SU-DHL-6 (cell line): ENCODE data around the gene ZNF786.

Experiments
- H2AFZ ChIP-seq: fragments of 200-600 bp; sonication (generic); 2 replicates; pipeline ENCODE4 v1.6.1; 2014; ENCODE audit warnings: low read depth, mild to moderate bottlenecking, moderate library complexity, mixed read lengths, antibody characterized with exemption, low read length; ENCODE audit not compliant: severe bottlenecking
- H3F3A ChIP-seq: fragments of 200-600 bp; shearing (Covaris generic); 2 replicates; pipeline ENCODE4 v1.6.0; 2016; ENCODE audit warnings: antibody characterized with exemption, mild to moderate bottlenecking; ENCODE audit not compliant: insufficient read depth
- H3K27ac ChIP-seq: fragments of 200-600 bp; sonication (generic); 2 replicates; pipeline ENCODE4 v1.5.1; 2016; ENCODE audit warnings: low read depth, mild to moderate bottlenecking, low read length, moderate library complexity, mixed read lengths
- H3K27me3 ChIP-seq: fragments of 200-600 bp; sonication (generic), shearing (Covaris generic); 2 replicates; pipeline ENCODE4 v1.6.0; 2014; ENCODE audit warnings: mild to moderate bottlenecking, low read length
- H3K36me3 ChIP-seq: fragments of 200-600 bp; sonication (generic); 2 replicates; pipeline ENCODE4 v1.6.1; 2014; ENCODE audit warnings: mild to moderate bottlenecking, low read length, mixed read lengths
- H3K4me2 ChIP-seq: fragments of 300-600, 200-600 bp; shearing (Covaris generic), sonication (generic); 2 replicates; pipeline ENCODE4 v1.6.0; 2014; ENCODE audit warnings: low read length, low read depth, mild to moderate bottlenecking; ENCODE audit not compliant: poor library complexity, severe bottlenecking
- H3K4me3 ChIP-seq: fragments of 200-600 bp; sonication (generic); 2 replicates; pipeline ENCODE4 v1.5.1; 2014; ENCODE audit warnings: antibody characterized with exemption, low read length, mild to moderate bottlenecking, mixed read lengths; ENCODE audit not compliant: insufficient read depth, poor library complexity, severe bottlenecking
- H3K79me2 ChIP-seq: fragments of 200-600 bp; sonication (generic); 2 replicates; pipeline ENCODE4 v1.6.1; 2014; ENCODE audit warnings: mild to moderate bottlenecking, low read length, moderate library complexity; ENCODE audit not compliant: insufficient read depth
- H3K9ac ChIP-seq: fragments of 200-600 bp; sonication (generic); 2 replicates; pipeline ENCODE4 v1.7.0; 2014; ENCODE audit warnings: mild to moderate bottlenecking, low read length
- H3K9me2 ChIP-seq: fragments of 200-600 bp; sonication (generic); replicated peaks from 2 replicates; pipeline ENCODE4 v1.6.1; 2014; ENCODE audit warnings: low read length; ENCODE audit not compliant: insufficient read depth
- H3K9me3 ChIP-seq: fragments of 200-600 bp; sonication (generic); 2 replicates; pipeline ENCODE4 v1.6.1; 2014; ENCODE audit warnings: low read length, mixed read lengths; ENCODE audit not compliant: insufficient read depth
- H4K20me1 ChIP-seq: fragments of 200-600 bp; sonication (generic); 2 replicates; pipeline ENCODE4 v1.6.1; 2014; ENCODE audit warnings: low read depth, mild to moderate bottlenecking, antibody characterized with exemption, low read length, moderate library complexity, mixed read lengths
- EZH2phosphoT487 ChIP-seq: fragments of 200-600 bp; sonication (generic), shearing (Covaris generic); conservative IDR thresholded peaks from 2 replicates; pipeline ENCODE4 v1.6.1; 2018; ENCODE audit warnings: mild to moderate bottlenecking, antibody characterized with exemption, low read length, moderate library complexity, mixed read lengths
- TF ChIP-seq, protein P1 (sequence below): fragments of 200-600 bp; sonication (generic); IDR thresholded peaks from one replicate; pipeline ENCODE4 v1.5.1; 2017; ENCODE audit warnings: antibody characterized with exemption, mild to moderate bottlenecking, low read length, moderate library complexity; ENCODE audit not compliant: insufficient read depth, poor library complexity, severe bottlenecking

The ZNF786 gene

GRCh38 chr7:149028346-149029109, 62.0 kb downstream of the ZNF786 start, which contains the start of gene PDIA4:
Gene PDIA4 (minus strand): TSS chr7:149028505. CDS start chr7:149028408, 97 bp downstream.
- H3K9me3 ChIP-seq = no peaks in the 10 kb centered on the region
- H3F3A ChIP-seq = 0 out of 2 replicates have a peak, but pooled peaks cover 9% of the 10 kb centered on the region
- no peaks in the 10 kb centered on the region for H3K9me2 ChIP-seq
- H3K36me3 ChIP-seq = no peaks in the 10 kb centered on the region
- H3K9ac ChIP-seq = peak within 1 kb of the TSS; percentile 95
- no peaks in the 10 kb centered on the region for H4K20me1 ChIP-seq
- peak within 1 kb of the TSS; percentile 90 for H3K4me2 ChIP-seq
- H3K4me3 ChIP-seq = peak within 1 kb of the TSS; percentile 90
- no peaks in the 10 kb centered on the region for H3K27me3 ChIP-seq
- peak within 1 kb of the TSS; percentile 82 for H3K27ac ChIP-seq
- H3K79me2 ChIP-seq = peaks cover 44% of the 10 kb centered on the region
- peak within 1 kb of the TSS; percentile 60 for H2AFZ ChIP-seq
- TF ChIP-seq EZH2phosphoT487 = no peak
- TF ChIP-seq, protein P1, sequence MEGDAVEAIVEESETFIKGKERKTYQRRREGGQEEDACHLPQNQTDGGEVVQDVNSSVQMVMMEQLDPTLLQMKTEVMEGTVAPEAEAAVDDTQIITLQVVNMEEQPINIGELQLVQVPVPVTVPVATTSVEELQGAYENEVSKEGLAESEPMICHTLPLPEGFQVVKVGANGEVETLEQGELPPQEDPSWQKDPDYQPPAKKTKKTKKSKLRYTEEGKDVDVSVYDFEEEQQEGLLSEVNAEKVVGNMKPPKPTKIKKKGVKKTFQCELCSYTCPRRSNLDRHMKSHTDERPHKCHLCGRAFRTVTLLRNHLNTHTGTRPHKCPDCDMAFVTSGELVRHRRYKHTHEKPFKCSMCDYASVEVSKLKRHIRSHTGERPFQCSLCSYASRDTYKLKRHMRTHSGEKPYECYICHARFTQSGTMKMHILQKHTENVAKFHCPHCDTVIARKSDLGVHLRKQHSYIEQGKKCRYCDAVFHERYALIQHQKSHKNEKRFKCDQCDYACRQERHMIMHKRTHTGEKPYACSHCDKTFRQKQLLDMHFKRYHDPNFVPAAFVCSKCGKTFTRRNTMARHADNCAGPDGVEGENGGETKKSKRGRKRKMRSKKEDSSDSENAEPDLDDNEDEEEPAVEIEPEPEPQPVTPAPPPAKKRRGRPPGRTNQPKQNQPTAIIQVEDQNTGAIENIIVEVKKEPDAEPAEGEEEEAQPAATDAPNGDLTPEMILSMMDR = no peak

DNA sequence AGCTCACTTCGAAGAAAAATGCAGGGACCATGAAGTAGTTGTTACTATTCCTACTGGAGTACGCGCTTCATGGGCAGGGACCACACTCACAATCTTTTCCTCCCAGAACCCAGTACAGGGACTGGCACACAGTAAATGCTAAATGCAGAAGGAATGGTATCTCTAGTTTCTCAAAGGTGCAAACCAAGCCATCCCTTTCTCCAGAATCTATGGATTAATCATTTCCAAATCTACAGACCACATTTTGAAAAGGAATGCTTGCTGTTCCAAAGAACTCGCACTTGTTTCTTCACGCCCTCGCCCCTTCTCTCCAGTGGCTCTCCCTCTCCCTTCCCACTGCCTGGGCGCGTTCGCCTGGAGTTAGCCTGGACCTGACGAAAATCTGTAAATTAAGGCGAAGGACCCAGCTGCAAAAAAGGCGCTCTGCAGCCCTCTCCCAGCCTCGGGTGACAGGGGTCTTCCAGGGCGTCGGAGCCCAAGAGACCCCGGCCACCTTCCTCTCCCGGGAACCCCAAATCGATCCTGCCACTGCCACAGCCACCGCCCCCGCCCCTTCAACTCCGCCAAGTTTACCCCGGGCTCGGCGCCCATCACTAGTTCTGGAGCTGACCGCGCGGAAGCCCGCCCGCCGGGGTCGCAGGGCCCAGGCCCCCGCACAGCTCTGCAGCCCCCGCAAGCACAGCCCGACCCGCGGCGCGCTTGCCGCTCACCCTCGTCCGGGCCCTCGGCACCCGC, 62.7 kb downstream of the ZNF786 start:
- Histone ChIP-seq H2AFZ (peak overlapping the region; percentile 60), H3K9ac (peak overlapping the region; percentile 95), H3K9me3 (no peaks in the 10 kb centered on the region), H3K27ac (peak overlapping the region; percentile 82), H3F3A (0 out of 2 replicates have a peak, but pooled peaks cover 9% of the 10 kb centered on the region), H3K4me3 (peak overlapping the region; percentile 90), H4K20me1 (no peaks in the 10 kb centered on the region), H3K27me3 (no peaks in the 10 kb centered on the region), H3K9me2 (no peaks in the 10 kb centered on the region), H3K36me3 (no peaks in the 10 kb centered on the region), H3K79me2 (peaks cover 51% of the 10 kb centered on the region), H3K4me2 (peak overlapping the region; percentile 90)
- TF ChIP-seq, protein P1 = no peak
- no peak for TF ChIP-seq EZH2phosphoT487

DNA sequence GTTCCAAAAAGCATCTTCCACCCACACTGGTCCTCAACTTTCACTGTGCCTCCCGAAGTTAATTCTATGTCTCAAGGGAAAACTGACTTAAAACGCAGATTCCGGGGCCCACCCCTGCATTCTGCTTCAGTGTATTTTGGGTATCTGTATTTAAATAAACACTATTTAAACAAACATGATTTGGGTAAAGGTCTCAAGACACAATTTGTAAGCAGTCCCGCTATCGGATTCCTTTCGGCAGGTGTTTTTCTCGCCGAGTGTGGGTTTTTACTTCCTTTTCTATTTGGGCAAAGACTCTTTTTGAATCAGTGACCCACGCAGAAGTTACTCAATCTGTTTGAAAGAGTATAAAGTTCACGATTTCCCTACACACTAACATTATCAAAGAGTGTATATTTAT, 63.5 kb downstream of the ZNF786 start:
- Histone ChIP-seq H3K79me2 (peaks cover 58% of the 10 kb centered on the region), H3K4me2 (peak overlapping the region; percentile 90), H3K27me3 (no peaks in the 10 kb centered on the region), H3K9me2 (no peaks in the 10 kb centered on the region), H3K9ac (peak overlapping the region; percentile 95), H2AFZ (no peak overlapping the region), H3K27ac (peak overlapping the region; percentile 82), H3F3A (0 out of 2 replicates have a peak, but pooled peaks cover 9% of the 10 kb centered on the region), H3K9me3 (no peaks in the 10 kb centered on the region), H3K4me3 (peak overlapping the region; percentile 90), H4K20me1 (no peaks in the 10 kb centered on the region), H3K36me3 (no peaks in the 10 kb centered on the region)
- no peak for TF ChIP-seq EZH2phosphoT487
- TF ChIP-seq, protein P1 = no peak
